Measurements from ENCODE around the gene PDHX. TPM values are rescaled to one million over a fixed set of nuclear protein-coding genes. Genes with fewer than 3 reads are reported as not detected.

The PDHX gene
- total and polyA plus RNA-seq, 5 donors from 2014 or later: 18.2 to 24.1 (median 20.0) TPM

DNA sequence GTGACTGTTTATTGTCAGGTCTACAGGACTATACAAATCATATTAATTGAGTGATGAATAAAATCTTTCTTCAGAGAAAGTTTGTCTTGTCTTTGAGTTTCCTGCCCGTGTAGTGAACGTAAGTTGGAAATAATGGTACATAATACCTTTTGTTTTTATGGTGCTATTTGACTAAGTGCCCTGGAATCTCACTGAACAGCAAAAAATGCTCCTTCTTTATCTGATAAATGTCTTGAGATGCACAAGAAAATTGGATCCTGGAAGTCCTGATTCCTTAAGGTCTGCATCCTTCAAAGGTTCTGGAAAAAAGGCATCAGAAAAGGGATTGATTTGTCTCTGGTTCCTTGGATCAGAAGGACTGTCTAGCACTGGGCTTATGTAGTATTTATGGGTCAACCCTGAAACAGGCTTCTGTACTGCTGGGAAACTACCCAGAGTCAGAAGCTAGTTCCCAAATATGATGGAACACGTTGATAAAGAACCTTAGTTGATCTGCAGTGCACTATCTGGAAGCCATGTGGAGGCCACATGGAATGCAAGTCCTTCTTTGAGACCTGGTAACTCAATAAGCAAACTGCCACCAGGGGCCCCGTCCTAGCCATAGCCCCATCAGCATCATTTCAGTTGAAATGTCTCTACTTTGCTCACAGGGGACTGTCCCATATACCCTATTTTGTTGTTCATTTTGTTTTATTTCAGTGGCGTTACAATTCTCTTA lies 122.0 kb downstream of the PDHX start:
- ATAC-seq (ENCODE audit: low read depth in 2 of 2) (no peak), DNase-seq (no peak)
- H3K27me3 ChIP-seq (ENCODE audit: control insufficient read depth, insufficient read depth, low read length): no peaks in the 10 kb centered on the region
- H3K4me3 ChIP-seq (ENCODE audit: low read depth, low read length): no peak overlapping the region
- no peaks in the 10 kb centered on the region for H3K27me3 Mint-ChIP-seq
- H3K4me1 Mint-ChIP-seq: peaks cover 6 to 66% (median 34%) of the 10 kb centered on the region in 4 donors
- no peaks in the 10 kb centered on the region for H3K36me3 ChIP-seq (ENCODE audit: control insufficient read depth, insufficient read depth, low read length)
- no peaks in the 10 kb centered on the region for H3K36me3 Mint-ChIP-seq
- H3K9me3 Mint-ChIP-seq: peaks cover 0 to 1% (median 0%) of the 10 kb centered on the region in 7 donors
- peak overlapping the region in 1 of 4 donors; percentile 22 for H3K4me3 Mint-ChIP-seq
- no peak overlapping the region for H3K27ac ChIP-seq (ENCODE audit: insufficient read depth, low read length, poor library complexity, severe bottlenecking)
- peaks cover 41% of the 10 kb centered on the region for H3K4me1 ChIP-seq (ENCODE audit: control insufficient read depth, insufficient read depth, low read length, poor library complexity, severe bottlenecking)
- no peaks in the 10 kb centered on the region for H3K9me3 ChIP-seq (ENCODE audit: control insufficient read depth in 2 of 2, low read length in 2 of 2)
- H3K27ac Mint-ChIP-seq: peak overlapping the region in 2 of 3 donors; percentile 57 to 92

GRCh38 chr11:35039076-35039475 lies 122.7 kb downstream of the PDHX start:
- Mint-ChIP-seq H3K27ac (peak overlapping the region; percentile 1 to 99 (median 92)), H3K36me3 (no peaks in the 10 kb centered on the region), H3K9me3 (peaks cover 0 to 1% (median 0%) of the 10 kb centered on the region in 7 donors), H3K27me3 (no peaks in the 10 kb centered on the region), H3K4me3 (peak overlapping the region in 2 of 4 donors; percentile 22 to 49), H3K4me1 (peaks cover 0 to 63% (median 32%) of the 10 kb centered on the region in 4 donors)
- no peak for DNase-seq
- no peaks in the 10 kb centered on the region for H3K36me3 ChIP-seq (ENCODE audit: control insufficient read depth, insufficient read depth, low read length)
- no peaks in the 10 kb centered on the region for H3K9me3 ChIP-seq (ENCODE audit: control insufficient read depth in 2 of 2, low read length in 2 of 2)
- no peak overlapping the region for H3K4me3 ChIP-seq (ENCODE audit: low read depth, low read length)
- ATAC-seq (ENCODE audit: low read depth in 2 of 2): no peak
- no peaks in the 10 kb centered on the region for H3K27me3 ChIP-seq (ENCODE audit: control insufficient read depth, insufficient read depth, low read length)
- H3K4me1 ChIP-seq (ENCODE audit: control insufficient read depth, insufficient read depth, low read length, poor library complexity, severe bottlenecking): peaks cover 47% of the 10 kb centered on the region
- no peak overlapping the region for H3K27ac ChIP-seq (ENCODE audit: insufficient read depth, low read length, poor library complexity, severe bottlenecking)

DNA sequence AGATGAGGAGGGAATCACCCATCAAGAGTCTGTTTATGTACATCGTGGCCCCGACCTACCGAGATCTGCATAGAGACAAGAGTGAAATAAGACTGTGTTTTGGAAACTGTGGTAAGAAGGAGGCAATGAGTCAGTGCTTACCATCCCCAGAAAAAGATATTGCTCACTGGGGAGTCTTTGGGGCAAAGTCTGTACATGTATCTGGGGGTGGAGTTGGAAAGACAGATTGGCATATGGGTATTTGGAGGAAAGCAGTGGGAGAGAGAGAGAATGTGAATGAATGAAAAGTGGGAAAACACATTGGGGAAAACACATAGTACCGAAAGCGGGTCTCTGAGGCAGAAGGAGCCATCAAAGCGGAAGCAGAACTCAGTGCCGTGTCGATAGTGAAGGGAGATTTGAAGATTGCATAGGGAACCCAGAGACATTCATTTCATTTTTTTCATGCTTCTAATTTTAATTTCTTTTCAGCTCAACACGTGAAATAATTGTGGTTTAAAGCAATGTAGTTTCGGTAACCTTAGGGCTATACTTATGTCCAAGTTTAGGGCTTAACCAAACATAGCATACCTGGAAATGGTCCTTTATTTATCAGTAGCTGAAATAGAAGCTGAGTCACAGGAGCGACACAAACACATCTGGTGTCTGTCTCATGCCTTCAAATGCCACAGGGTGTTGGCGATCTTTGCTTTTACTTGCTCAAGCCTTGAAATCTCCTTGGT lies 124.0 kb downstream of the PDHX start:
- peak overlapping the region; percentile 90 for H3K27ac ChIP-seq (ENCODE audit: insufficient read depth, low read length, poor library complexity, severe bottlenecking)
- no peaks in the 10 kb centered on the region for H3K36me3 Mint-ChIP-seq
- peaks cover 5 to 68% (median 38%) of the 10 kb centered on the region in 4 donors for H3K4me1 Mint-ChIP-seq
- H3K9me3 ChIP-seq (ENCODE audit: control insufficient read depth in 2 of 2, low read length in 2 of 2): no peaks in the 10 kb centered on the region
- H3K4me3 ChIP-seq (ENCODE audit: low read depth, low read length): peak overlapping the region; percentile 91
- ATAC-seq (ENCODE audit: low read depth in 2 of 2) (peak; percentile 84 to 86), DNase-seq (peak; percentile 62 to 91 (median 75))
- no peaks in the 10 kb centered on the region for H3K27me3 Mint-ChIP-seq
- peak overlapping the region; percentile 75 to 91 (median 87) for H3K4me3 Mint-ChIP-seq
- H3K36me3 ChIP-seq (ENCODE audit: control insufficient read depth, insufficient read depth, low read length): no peaks in the 10 kb centered on the region
- H3K4me1 ChIP-seq (ENCODE audit: control insufficient read depth, insufficient read depth, low read length, poor library complexity, severe bottlenecking): peaks cover 60% of the 10 kb centered on the region
- peaks cover 0 to 1% (median 0%) of the 10 kb centered on the region in 7 donors for H3K9me3 Mint-ChIP-seq
- peak overlapping the region; percentile 92 to 99 (median 97) for H3K27ac Mint-ChIP-seq
- H3K27me3 ChIP-seq (ENCODE audit: control insufficient read depth, insufficient read depth, low read length): no peaks in the 10 kb centered on the region

DNA sequence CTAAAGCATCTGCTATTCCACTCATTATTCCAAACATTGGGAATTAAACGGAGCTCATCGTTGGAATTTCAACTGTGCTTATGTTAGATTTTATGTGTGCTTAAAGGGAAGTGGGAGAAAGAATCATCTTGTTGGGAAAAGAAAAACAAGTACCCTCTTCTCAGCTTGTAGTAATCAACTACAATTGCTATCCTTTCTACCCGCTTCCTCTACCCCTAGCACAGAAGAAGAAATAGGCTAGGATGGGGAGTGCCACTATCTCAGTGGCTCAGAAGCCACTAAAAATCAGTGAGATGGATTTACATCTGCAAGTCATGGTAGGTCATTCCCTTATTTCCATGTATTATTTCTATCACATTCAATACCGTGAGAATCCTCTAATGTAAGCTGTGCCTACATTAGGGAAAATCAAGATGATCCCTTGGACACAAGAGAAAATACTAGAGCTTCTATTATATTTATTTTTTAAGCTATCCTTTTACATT lies 124.7 kb downstream of the PDHX start:
- Histone ChIP-seq H3K27ac (ENCODE audit: insufficient read depth, low read length, poor library complexity, severe bottlenecking) (peak overlapping the region; percentile 90), H3K4me3 (ENCODE audit: low read depth, low read length) (peak overlapping the region; percentile 91), H3K36me3 (ENCODE audit: control insufficient read depth, insufficient read depth, low read length) (no peaks in the 10 kb centered on the region), H3K9me3 (ENCODE audit: control insufficient read depth in 2 of 2, low read length in 2 of 2) (no peaks in the 10 kb centered on the region), H3K4me1 (ENCODE audit: control insufficient read depth, insufficient read depth, low read length, poor library complexity, severe bottlenecking) (peaks cover 68% of the 10 kb centered on the region), H3K27me3 (ENCODE audit: control insufficient read depth, insufficient read depth, low read length) (no peaks in the 10 kb centered on the region)
- no peaks in the 10 kb centered on the region for H3K27me3 Mint-ChIP-seq
- DNase-seq (peak in 1 of 3 donors; percentile 31), ATAC-seq (ENCODE audit: low read depth in 2 of 2) (no peak)
- H3K4me1 Mint-ChIP-seq: peaks cover 12 to 73% (median 43%) of the 10 kb centered on the region in 4 donors
- H3K4me3 Mint-ChIP-seq: peak overlapping the region; percentile 75 to 91 (median 87)
- peak overlapping the region; percentile 92 to 97 (median 92) for H3K27ac Mint-ChIP-seq
- peaks cover 0 to 1% (median 0%) of the 10 kb centered on the region in 7 donors for H3K9me3 Mint-ChIP-seq
- H3K36me3 Mint-ChIP-seq: no peaks in the 10 kb centered on the region

- no peak for DNase-seq
- no peaks in the 10 kb centered on the region for H3K36me3 ChIP-seq (ENCODE audit: control insufficient read depth, insufficient read depth, low read length)
These were observed 125.8 kb downstream of the PDHX start for GRCh38 chr11:35042224-35042623.

DNA sequence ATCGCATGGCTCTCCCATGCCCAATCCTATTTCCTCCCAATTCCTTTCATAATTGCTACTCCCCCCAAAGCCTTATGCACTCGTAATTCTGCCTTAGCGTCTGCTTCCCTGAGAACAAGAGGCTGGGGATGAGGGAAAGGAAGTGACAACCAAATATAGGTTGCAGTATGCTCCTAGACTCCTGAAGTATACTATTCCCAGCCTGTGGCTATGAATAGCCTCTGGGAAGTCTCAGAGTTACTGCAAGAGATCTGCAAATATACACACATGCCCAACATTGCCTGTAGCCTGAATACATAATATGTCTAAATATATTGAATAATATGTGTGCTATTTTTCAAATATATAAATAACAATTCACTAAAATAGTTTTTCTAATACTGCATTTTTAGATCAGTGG lies 126.5 kb downstream of the PDHX start:
- Mint-ChIP-seq H3K27me3 (no peaks in the 10 kb centered on the region), H3K36me3 (no peaks in the 10 kb centered on the region), H3K9me3 (peaks cover 0 to 1% (median 0%) of the 10 kb centered on the region in 7 donors), H3K4me1 (peaks cover 28 to 88% (median 58%) of the 10 kb centered on the region in 4 donors), H3K4me3 (peak overlapping the region in 1 of 4 donors; percentile 28), H3K27ac (peak overlapping the region; percentile 14 to 92 (median 69))
- ATAC-seq (ENCODE audit: low read depth in 2 of 2) (no peak), DNase-seq (no peak)
- H3K36me3 ChIP-seq (ENCODE audit: control insufficient read depth, insufficient read depth, low read length): no peaks in the 10 kb centered on the region
- H3K27me3 ChIP-seq (ENCODE audit: control insufficient read depth, insufficient read depth, low read length): no peaks in the 10 kb centered on the region
- H3K4me3 ChIP-seq (ENCODE audit: low read depth, low read length): no peak overlapping the region
- H3K4me1 ChIP-seq (ENCODE audit: control insufficient read depth, insufficient read depth, low read length, poor library complexity, severe bottlenecking): peaks cover 86% of the 10 kb centered on the region
- H3K9me3 ChIP-seq (ENCODE audit: control insufficient read depth in 2 of 2, low read length in 2 of 2): no peaks in the 10 kb centered on the region
- H3K27ac ChIP-seq (ENCODE audit: insufficient read depth, low read length, poor library complexity, severe bottlenecking): no peak overlapping the region

More at GRCh38 chr11:35042224-35042623, 125.8 kb downstream of the PDHX start:
- Mint-ChIP-seq H3K27ac (peak overlapping the region; percentile 69 to 94 (median 92)), H3K9me3 (peaks cover 0 to 1% (median 0%) of the 10 kb centered on the region in 7 donors), H3K4me1 (peaks cover 21 to 81% (median 52%) of the 10 kb centered on the region in 4 donors), H3K36me3 (no peaks in the 10 kb centered on the region), H3K27me3 (no peaks in the 10 kb centered on the region), H3K4me3 (peak overlapping the region in 2 of 4 donors; percentile 17 to 28)
- Histone ChIP-seq H3K27me3 (ENCODE audit: control insufficient read depth, insufficient read depth, low read length) (no peaks in the 10 kb centered on the region), H3K4me1 (ENCODE audit: control insufficient read depth, insufficient read depth, low read length, poor library complexity, severe bottlenecking) (peaks cover 79% of the 10 kb centered on the region), H3K4me3 (ENCODE audit: low read depth, low read length) (no peak overlapping the region), H3K9me3 (ENCODE audit: control insufficient read depth in 2 of 2, low read length in 2 of 2) (no peaks in the 10 kb centered on the region), H3K27ac (ENCODE audit: insufficient read depth, low read length, poor library complexity, severe bottlenecking) (no peak overlapping the region)
- no peak for ATAC-seq (ENCODE audit: low read depth in 2 of 2)

DNA sequence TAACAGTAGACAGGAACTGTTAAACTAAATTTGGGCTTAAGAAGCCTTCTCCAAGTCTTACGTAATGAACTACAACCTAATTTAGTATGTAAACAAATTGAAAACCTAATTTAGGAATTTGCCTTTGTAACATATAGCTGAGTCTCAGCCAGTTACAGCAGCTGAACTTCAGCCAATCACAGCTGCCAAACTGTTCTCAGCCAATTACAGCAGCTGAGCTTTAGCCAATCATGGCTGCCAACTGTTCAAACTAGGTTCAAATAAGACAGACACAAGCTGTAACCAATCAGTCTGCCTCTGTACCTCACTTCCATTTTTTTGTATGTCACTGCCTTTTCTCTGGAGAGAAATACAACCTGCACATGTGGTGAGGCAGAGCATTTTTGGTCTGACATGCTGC lies 127.5 kb downstream of the PDHX start:
- Mint-ChIP-seq H3K4me3 (no peak overlapping the region), H3K4me1 (peaks cover 28 to 93% (median 61%) of the 10 kb centered on the region in 4 donors), H3K27ac (peak overlapping the region in 1 of 3 donors; percentile 5), H3K27me3 (no peaks in the 10 kb centered on the region), H3K36me3 (no peaks in the 10 kb centered on the region), H3K9me3 (peaks cover 0 to 1% (median 0%) of the 10 kb centered on the region in 7 donors)
- Histone ChIP-seq H3K27ac (ENCODE audit: insufficient read depth, low read length, poor library complexity, severe bottlenecking) (peak overlapping the region; percentile 93), H3K4me1 (ENCODE audit: control insufficient read depth, insufficient read depth, low read length, poor library complexity, severe bottlenecking) (peaks cover 91% of the 10 kb centered on the region), H3K27me3 (ENCODE audit: control insufficient read depth, insufficient read depth, low read length) (no peaks in the 10 kb centered on the region), H3K4me3 (ENCODE audit: low read depth, low read length) (no peak overlapping the region), H3K36me3 (ENCODE audit: control insufficient read depth, insufficient read depth, low read length) (no peaks in the 10 kb centered on the region), H3K9me3 (ENCODE audit: control insufficient read depth in 2 of 2, low read length in 2 of 2) (no peaks in the 10 kb centered on the region)
- DNase-seq: no peak
- ATAC-seq (ENCODE audit: low read depth in 2 of 2): no peak
